IPS-18c (cell line): ENCODE measurements around the gene SELENOV.

ENCODE experiments used
- H3K4me3 ChIP-seq: 2 replicates; pipeline ENCODE4 v1.7.0; 2013; ENCODE audit warnings: low read depth, mild to moderate bottlenecking, low read length, moderate library complexity; ENCODE audit not compliant: insufficient read depth
- H3K9me3 ChIP-seq: one replicate; pipeline ENCODE4 v1.6.1; 2013; ENCODE audit warnings: mild to moderate bottlenecking, low read length, moderate library complexity; ENCODE audit not compliant: control insufficient read depth, insufficient read depth

The SELENOV gene

DNA sequence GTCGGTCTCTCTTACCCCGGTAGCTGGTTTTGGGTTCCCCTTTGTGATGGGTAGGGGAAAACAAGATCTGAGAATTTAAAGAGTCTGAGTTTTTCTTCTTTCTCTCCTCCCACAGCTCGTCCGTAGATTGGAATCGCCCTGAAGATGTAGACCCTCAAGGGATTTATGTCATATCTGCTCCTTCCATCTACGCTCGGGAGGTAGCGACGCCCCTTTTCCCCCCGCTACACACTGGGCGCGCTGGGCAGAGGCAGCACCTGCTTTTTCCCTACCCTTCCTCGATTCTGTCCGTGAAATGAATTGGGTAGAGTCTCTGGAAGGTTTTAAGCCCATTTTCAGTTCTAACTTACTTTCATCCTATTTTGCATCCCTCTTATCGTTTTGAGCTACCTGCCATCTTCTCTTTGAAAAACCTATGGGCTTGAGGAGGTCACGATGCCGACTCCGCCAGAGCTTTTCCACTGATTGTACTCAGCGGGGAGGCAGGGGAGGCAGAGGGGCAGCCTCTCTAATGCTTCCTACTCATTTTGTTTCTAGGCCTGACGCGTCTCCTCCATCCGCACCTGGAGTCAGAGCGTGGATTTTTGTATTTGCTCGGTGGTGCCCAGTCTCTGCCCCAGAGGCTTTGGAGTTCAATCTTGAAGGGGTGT is 7.1 kb upstream of the SELENOV start:
- Histone ChIP-seq H3K9me3 (peaks cover 4% of the 10 kb centered on the region), H3K4me3 (peak overlapping the region; percentile 63)

DNA sequence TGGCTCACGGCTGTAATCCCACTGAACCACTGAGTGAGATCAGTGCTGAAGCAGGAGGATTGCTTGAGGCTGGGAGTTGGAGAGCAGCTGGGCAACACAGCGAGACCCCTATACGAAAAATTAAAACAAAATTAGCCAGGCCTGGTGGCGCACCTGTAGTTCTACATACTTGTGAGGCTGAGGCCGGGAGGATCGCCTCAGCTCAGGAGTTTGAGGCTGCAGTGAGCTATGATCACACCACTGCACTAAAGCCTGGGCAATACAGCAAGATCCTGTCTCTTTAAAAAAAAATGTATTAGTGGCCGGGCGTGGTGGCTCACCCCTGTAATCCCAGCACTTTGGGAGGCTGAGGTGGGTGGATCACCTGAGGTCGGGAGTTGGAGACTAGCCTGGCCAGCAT is 6.3 kb upstream of the SELENOV start:
- Histone ChIP-seq H3K9me3 (peaks cover 4% of the 10 kb centered on the region), H3K4me3 (no peak overlapping the region)

DNA sequence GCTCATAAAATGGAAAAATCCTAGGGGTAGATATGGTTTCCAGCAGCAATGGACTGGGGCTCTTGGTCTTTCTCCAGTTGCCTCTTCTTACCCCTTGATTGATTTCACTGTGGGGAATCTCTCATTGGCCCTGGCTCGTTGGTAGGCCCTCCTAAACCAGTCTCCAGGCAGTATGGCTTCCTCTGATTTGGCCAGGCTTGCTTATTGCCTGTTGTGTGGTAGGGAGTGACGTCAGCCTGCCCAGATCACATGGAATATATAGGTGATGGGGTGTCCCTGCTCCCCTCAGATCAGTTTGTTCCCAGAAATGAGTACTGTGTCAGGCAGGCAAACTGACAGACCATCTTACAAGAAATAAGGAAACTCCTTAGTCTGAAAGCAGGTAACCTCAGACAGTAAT is 5.7 kb upstream of the SELENOV start:
- Histone ChIP-seq H3K4me3 (no peak overlapping the region), H3K9me3 (peaks cover 4% of the 10 kb centered on the region)

DNA sequence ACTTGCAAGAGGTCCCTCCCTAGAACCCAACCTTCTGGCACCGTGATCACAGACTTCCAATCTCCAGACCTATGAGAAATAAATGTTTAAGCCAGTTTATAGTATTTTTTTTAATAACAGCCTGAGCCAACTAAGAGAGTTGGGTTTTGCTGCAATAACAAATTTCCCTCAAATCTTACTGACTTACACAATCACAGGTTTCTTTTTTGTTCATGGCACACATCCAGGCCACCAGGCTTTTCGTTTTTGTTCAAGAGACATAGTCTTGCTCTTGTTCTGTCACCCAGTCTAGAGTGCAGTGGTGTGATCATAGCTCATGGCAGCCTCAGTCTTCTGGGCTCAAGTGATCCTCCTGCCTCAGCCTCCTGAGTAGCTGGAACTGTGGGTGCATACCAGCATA is 2.0 kb upstream of the SELENOV start:
- H3K4me3 ChIP-seq, result no peak overlapping the region
- peaks cover 4% of the 10 kb centered on the region for H3K9me3 ChIP-seq

DNA sequence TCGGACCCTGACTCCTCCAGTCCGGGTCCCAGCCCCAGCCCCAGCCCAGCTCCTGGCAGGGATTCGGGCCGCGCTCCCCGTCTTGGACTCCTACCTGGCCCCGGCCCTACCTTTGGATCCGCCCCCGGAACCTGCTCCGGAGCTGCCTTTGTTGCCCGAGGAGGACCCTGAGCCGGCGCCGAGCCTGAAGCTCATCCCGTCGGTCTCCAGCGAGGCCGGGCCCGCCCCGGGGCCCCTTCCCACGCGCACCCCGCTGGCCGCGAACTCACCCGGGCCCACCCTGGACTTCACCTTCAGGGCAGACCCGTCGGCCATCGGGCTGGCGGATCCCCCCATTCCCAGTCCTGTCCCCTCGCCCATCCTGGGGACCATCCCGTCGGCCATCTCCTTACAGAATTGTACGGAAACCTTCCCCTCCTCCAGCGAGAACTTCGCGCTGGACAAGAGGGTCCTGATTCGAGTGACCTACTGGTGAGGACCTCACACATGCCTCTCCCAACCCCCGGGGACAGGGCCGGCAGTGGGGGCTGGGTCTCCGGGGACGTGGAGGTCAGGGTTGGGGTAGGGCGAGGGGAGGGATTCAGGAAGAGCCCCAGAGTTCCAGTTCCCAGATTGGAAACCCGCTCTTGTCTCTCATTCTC is 732 bp downstream of the SELENOV start:
- Histone ChIP-seq H3K9me3 (peaks cover 6% of the 10 kb centered on the region), H3K4me3 (peak overlapping the region; percentile 91)

DNA sequence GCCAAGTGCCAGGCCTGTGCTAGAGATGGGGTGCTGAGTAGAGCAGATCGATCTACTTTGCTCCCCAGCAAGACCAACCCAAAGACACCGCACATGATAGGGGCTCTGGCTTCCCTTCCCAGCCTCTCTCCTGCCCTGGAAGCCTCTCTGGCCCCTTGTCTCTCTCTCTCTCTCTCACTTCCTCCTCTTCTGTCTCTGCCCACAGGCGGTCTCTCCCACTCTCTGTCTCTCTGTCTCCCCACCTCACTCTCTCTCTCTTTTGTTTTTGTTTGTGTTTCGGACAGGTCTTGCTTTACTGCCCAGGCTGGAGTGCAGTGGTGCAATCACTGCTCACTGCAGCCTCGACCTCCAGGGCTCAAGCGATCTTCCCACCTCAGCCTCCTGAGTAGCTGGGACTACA is 1.3 kb downstream of the SELENOV start:
- H3K9me3 ChIP-seq, result peaks cover 6% of the 10 kb centered on the region
- H3K4me3 ChIP-seq, result peak overlapping the region; percentile 91

DNA sequence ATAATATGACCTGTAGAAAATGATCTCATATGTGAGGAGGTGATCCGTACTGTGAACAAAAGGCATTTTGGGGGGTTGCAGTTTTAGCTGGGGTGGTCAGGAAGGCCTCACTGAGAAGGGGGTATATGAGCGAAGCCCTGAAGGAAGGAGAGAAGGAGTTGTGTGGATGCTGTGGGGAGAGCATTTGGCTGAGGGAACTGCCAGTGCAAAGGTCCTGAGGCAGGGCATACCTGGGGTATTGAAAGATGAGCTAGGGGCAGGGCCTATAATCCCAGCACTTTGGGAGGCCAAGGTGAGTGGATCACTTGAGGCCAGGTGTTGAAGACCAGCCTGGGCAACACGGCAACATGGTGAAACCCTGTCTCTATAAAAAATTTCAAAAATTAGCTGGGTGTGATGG is 2.5 kb downstream of the SELENOV start:
- Histone ChIP-seq H3K9me3 (peaks cover 6% of the 10 kb centered on the region), H3K4me3 (no peak overlapping the region)

DNA sequence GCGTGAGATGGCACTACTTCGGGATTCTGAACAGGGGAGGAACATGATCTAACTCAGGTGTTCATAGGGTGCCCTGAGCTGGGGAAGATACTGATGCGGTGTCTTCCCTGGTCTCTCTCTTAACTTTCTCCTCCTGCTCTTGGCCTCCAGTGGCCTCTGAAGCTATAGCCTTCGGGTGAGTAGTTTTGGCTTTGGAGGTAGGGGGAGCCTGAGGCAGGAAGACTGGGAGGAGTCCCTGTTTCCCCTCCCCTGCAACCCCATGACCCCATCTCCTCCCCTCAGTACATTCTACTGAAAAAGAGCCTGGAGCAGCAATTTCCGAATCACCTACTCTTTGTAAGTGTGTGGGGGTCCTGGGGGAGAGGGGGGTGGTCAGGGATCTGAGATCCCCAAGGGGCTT is 3.5 kb downstream of the SELENOV start:
- peaks cover 6% of the 10 kb centered on the region for H3K9me3 ChIP-seq
- no peak overlapping the region for H3K4me3 ChIP-seq

DNA sequence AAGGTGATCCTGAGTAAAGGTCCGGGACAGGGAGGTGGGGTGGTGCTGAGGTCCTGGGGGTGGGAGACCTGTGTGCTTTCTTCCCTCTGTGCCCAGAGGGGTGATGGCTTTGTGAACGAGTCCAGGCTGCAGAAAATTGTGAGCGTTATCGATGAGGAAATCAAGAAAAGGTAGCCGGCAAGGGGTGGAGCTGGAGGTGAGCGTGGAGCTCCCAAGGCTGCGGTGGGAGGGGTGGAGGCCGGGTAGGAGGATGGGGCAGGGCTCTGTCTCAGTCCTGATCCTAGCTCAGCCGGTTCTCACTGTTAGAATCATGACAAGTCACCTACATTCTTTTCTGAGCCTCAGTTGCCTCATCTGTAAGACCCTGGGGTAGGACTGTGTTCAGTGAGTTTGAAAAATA is 4.0 kb downstream of the SELENOV start:
- Histone ChIP-seq H3K4me3 (no peak overlapping the region), H3K9me3 (peaks cover 6% of the 10 kb centered on the region)

DNA sequence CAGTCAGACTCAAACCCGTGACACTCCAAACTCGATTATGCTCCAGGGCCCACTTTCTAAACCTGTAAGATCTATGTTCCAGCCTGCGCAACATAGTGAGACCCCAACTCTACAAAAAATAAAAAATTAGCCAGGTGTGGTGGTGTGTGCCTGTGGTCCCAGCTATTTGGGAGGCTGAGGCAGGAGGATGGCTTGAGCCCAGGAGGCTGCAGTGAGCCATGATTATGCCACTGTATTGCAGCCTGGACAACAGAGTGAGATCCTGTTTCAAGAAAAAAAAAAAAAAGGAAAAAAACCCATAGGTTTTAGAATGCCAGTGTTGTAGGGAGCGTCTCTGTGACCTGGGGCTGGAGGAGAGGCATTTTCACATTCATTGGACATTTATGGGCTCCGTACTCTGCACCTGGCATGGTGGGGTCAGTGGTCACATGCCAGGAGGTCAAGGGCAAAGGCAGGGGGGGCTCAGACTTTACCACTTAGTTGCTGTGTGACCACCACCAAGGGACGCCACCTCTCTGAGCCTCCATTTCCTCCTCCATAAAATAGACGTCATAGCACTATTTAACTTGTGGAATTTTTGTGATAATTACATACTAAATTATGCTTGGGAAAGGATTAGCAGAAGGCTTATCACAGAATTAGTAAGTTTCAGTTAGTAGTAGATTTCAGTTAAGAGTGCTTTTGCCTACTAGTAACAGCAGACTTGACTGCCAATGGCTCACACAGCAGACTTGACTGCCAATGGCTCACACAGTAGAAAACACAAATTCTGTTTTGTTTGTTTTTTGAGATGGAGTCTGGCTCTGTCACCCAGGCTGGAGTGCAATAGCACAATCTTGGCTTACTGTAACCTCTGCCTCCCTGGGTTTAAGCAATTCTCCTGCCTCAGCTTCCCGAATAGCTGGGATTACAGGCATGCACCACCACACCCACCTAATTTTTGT is 5.9 kb downstream of the SELENOV start:
- Histone ChIP-seq H3K9me3 (peaks cover 2% of the 10 kb centered on the region), H3K4me3 (no peak overlapping the region)

DNA sequence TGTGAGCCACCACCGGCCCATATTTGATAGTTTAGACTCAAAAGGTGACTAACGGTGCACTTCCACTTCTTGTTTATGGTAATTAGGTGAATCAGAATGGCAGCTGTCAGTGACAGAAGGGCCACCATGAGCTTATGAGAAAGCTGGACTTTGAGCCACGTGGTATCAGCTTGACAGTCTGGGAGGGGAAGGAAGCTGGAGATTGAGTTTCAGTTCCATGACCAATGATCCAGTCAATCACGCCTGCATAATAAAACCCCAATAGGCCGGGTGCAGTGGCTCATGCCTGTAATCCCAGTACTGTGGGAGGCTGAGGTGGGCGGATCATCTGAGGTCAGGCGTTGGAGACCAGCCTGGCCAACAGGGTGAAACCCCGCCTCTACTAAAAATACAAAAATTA is 9.6 kb downstream of the SELENOV start:
- no peaks in the 10 kb centered on the region for H3K9me3 ChIP-seq
- H3K4me3 ChIP-seq, result no peak overlapping the region

DNA sequence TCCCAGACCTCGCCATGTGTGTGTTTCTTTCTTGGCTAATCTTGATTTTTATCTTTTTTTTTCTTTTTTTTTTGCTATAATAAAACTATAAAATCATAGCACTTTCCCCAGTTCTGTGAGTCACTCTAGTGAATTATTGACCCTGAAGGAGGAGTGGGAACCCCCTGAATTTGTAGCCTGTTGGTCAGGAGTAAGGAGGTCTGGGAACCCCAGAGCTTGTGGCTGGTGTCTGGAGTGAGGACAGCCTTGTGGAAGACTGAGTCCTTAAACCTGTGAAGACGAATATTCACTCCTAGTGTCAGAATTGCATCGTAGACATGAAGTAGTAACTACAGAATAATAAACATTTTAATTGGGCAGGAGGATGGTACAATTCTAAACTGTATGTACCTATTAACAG is 10.3 kb downstream of the SELENOV start:
- Histone ChIP-seq H3K4me3 (no peak overlapping the region), H3K9me3 (no peaks in the 10 kb centered on the region)

DNA sequence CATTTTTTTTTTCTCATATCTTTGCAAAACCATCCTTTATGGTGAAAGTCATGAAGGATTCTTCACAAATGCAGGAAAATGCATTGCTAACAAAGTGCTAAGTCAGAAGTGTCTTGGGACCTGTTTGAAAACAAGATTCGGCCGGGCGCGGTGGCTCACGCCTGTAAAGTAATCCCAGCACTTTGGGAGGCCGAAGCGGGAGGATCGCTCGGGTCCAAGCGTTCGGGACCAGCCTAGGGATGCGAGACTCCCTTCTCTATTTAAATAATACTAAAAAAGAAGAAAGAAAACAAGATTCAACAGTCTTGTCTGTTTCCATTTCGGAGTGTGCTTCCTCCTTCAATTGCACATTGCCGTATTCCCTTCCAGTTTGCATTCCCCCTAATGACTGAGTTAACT is 16.9 kb downstream of the SELENOV start:
- Histone ChIP-seq H3K4me3 (peak overlapping the region; percentile 92), H3K9me3 (no peaks in the 10 kb centered on the region)

DNA sequence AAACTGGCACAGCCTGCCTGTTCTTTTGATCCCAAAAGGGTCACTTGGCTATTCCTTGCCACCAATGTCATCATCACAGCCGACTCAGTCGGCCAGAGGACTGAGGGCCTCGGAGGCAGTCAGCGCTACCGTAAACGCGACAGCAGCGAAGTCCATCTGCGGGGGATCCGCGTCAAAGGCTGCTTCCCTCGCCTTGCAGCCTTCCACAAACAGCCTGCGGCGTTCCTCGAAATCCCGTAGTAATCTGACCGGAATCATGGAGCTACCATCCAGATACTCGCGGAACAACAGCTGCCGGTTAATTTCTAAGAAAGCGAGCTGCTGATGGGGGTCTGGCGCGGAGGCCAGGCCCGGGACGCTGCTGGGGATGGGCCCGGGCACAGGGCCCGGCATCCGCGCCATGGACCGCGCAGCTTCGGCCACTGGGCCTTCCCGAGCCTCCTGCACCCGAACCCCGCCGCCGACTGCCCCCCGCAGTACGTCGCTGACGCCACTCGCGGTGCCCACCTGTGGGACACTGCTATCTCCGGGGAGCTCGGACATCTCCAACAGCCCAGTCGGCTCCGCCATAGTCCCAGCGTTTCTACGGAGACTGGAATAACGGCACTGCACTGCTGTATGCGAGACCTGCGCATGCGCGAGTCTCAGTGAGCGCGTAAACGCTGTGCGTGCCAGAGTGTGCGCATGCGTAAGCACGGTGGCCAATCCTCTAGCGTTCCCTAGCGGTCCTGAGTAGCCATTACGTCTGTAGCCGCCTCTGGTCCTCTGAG is 17.5 kb downstream of the SELENOV start, which contains the start of gene EID2B:
Gene EID2B, minus strand, starts transcription at position 620 of the 770 bp plus-strand sequence. Its CDS starts 50 bp downstream, at position 570.
- no peaks in the 10 kb centered on the region for H3K9me3 ChIP-seq
- H3K4me3 ChIP-seq, result peak within 1 kb of the TSS; percentile 92

DNA sequence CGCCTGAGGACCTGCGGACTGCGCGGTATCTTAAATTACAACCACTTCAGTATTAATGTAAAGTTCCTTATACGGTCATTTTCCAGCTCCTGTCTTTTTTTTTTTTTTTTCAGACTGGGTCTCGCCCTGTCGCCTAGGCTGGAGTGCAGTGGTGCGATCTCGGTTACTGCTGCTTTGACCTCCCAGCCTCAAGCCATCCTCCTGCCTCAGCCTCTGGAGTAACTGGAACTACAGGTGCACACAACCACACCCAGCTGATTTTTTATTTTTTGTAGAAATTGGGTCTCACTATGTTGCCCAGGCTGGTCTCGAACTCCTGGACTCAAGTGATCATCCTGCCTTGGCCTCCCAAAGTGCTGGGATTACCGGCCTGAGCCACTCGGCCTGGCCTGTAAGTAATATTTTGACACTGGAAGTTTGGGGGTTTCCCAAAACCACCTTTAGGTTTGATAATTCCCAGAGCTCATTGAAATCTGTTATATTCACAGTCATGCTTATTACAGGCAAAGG is 18.1 kb downstream of the SELENOV start:
- Histone ChIP-seq H3K4me3 (no peak overlapping the region), H3K9me3 (no peaks in the 10 kb centered on the region)

DNA sequence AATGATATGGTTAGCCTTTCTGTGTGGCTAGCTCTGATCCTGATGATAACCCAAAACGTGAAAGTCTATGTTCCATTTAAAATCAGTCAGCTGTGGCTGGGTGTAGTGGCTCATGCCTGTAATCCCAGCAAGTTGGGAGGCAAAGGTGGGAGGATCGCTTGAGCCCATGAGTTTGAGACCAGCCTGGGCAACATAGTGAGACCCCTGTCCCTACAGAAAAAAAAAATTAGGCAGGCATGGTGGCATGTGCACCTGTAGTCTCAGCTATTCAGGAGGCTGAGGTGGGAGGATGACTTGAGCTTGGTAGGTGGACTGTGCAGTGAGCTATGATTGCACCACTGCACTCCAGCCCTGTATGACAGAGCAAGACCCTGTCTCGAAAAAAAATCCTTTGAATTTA is 18.9 kb downstream of the SELENOV start:
- Histone ChIP-seq H3K4me3 (no peak overlapping the region), H3K9me3 (no peaks in the 10 kb centered on the region)

DNA sequence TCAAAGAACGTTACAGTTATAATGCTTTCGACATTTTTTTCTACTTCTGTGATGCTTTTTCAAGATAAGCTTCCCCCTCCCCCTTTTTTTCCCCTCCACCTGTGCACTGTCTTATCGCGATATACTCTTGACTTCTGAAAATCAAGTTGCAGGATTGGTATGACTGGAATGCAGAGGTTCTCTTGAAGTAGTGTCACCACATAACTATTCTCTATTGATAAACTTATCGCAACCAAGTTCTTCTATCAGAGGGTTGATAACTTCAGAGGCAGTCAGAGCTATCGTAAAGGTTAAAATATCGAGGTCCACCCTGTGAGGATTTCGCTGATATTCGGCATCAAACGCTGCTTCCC is 24.2 kb downstream of the SELENOV start:
- H3K4me3 ChIP-seq, result peak overlapping the region; percentile 90
- no peaks in the 10 kb centered on the region for H3K9me3 ChIP-seq
